SH-SY5Y (cell line): Measurements from ENCODE around the gene ACTN2.

ENCODE experiments used
- GATA2 ChIP-seq: IDR thresholded peaks from 2 replicates; pipeline ENCODE4 v1.6.1; 2011; ENCODE audit warnings: mild to moderate bottlenecking, low read depth, low read length
- GATA3 ChIP-seq: IDR thresholded peaks from 2 replicates; pipeline ENCODE4 v1.6.1; 2011; ENCODE audit warnings: low read depth, mild to moderate bottlenecking, low read length, moderate library complexity

GRCh38 chr1:236639686-236640085 is 46.6 kb upstream of the ACTN2 start:
- TF ChIP-seq GATA3 = no peak
- no peak for TF ChIP-seq GATA2
